GM18907 (cell line): ENCODE data around the gene DAPK1.

Source experiments
- ATAC-seq: cut with Tn5 transposase; IDR thresholded peaks from one replicate; pipeline ENCODE4 v1.9.1; 2021; ENCODE audit warnings: mild to moderate bottlenecking, moderate library complexity; ENCODE audit not compliant: unreplicated experiment

The DAPK1 gene

GRCh38 chr9:87609002-87609401 lies 111.3 kb downstream of the DAPK1 start:
- no peak for ATAC-seq

DNA sequence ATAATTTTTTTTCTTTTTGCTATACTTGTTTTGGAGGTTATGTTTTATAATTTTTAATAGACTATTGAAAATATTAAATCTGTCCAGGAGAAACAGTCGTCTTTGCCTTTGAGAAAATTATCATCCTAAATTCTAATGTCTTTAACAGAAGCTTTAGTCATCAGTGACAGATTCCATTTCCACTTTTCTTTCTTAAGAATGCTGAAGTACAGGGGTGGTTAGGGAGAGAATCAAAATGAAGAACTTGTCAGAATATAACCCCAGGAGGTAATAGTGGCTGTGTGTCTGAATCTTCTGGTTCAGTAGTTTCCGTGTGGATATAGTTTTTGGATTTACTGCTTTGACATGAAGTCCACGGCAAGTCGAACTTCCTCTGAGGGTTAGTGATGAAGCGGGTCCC lies 111.8 kb downstream of the DAPK1 start:
- ATAC-seq: no peak

DNA sequence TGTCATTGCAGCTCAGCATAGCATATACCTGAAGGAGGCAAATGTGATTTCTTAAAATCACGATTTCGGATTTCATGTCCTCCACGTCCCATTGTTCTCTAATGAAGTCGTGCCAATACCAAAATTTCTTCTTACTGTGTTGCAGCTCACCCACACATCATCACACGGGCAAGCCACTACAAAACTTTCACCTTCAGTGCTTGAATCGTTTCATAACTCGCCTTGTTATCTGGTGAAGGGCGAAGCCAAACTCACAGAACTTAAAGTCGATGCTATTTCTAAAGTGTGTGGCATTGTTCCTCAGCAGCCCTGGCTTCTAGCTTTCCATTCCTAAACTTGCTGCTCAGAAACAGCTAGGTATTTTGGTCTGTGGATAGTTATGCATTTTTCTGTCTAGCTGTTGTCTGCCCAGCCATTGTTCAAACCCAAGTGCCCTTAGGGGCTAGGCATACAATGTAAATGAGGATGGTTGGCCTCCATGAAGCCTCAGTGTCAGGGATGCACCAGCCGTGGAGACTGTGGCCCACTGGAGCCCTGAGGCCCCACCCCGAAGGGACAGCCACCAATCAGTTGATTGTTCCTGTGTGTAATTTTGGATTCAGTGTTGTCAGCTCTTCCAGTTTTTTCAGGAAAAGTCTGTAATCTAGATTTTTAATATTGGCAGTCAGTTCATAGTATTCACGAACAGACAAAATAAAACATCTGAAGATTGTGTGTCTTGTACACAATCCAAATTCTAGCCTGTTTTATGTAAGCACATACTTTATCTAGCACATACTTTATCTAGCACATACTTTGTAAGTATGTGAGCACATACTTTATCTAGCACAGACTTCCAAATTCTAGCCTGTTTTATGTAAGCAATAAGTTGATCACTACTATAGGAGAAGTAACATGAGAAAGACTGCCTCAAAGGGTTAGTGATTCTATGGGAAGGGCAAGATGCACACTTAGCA lies 112.8 kb downstream of the DAPK1 start:
- no peak for ATAC-seq

- ATAC-seq: no peak
These were observed 114.1 kb downstream of the DAPK1 start for GRCh38 chr9:87611776-87612175.

DNA sequence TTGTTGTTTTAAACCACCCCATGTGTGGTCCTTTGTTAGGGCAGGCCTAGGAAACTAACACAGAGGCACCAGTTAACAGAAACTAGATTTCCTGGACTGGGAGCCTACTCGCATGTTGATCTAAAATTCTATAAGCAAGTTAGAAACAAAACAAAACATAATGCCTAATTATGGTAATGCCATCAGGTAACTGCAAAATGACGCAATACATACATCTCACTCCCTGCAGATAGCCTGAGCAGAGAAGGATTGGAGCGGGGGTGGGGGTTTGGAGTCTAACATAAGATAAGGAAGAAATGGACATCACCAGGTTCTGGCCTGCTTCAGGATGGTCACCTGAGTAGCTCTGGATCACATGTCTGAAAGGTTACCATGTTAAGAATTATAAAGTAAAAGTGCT lies 114.9 kb downstream of the DAPK1 start:
- ATAC-seq: no peak

DNA sequence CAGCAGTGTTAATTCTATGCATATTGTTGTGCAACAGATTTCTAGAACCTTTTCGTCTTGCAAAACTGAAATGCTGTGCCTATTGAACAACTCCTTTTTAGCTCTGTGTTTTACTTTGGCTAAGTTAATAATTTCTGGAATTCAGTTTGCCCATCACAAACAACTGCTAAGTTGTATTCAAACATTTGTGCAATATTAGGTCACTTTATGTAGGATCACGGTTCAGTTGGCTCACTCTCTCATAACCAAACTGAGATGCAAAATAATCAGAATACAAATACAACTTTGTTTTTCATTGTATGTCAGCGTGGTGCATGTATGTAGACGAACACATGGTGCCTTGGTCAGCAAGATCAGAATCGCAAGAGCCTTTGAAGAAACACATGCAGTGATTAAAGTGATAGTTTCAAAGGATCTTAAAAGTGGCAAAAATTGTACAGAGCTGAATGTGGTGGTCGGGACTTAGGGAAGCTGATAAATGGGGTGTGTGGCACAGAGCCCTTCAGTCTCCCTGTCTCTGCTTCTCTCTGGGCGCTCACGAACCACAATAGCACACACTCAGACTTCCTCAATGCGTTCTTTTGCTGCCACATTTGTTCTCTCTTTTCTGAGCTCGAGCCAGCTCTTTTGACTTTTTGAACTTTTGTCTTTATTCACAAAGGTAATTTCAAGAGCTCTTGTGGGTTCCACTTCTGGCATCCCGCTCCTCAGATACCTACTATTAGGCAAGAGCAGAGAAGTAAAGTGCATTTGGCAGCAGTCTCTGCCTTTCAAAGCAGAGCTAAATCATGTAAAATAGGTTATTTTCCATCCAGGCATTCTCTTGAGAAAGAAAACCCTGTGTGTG lies 115.8 kb downstream of the DAPK1 start:
- no peak for ATAC-seq

DNA sequence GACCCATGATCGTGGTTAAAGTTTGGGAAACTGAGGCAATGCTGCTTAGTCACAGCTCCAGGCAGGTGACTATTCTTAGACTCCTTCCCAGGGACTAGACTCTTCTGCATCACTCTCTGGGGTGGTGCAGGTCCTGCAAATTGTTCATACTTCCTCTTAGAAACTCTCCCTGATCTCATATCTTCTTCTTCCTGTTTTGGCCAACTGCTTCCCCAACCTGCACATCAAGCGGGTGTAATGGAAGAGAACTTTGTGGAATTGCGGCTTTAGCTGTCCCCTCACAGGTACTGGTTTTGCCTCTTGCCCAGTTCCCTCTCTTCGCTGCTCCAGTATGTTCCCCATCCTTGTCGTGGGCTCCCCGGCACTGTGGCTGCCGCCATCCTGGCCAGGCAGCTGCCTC lies 116.7 kb downstream of the DAPK1 start:
- ATAC-seq: no peak

DNA sequence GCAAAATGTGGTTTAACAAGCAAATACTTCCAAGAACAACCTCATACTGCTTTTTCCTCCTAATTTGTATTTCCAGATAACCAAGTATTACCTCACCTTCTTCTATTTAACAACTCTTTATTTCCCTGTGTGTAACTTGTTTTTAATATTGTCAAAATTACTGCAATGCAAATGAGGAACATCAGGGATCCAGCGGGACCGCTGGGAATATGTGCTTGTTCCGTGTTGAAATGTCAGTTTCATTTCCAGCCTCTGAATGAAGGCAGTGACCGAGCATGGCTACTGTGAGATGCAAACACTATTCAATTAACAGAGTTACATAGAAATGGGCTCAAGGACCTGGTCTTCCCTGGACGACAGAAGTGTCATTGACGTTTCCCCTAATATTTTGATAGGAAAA lies 117.5 kb downstream of the DAPK1 start:
- no peak for ATAC-seq

GRCh38 chr9:87615547-87616148 lies 118.0 kb downstream of the DAPK1 start:
- no peak for ATAC-seq

DNA sequence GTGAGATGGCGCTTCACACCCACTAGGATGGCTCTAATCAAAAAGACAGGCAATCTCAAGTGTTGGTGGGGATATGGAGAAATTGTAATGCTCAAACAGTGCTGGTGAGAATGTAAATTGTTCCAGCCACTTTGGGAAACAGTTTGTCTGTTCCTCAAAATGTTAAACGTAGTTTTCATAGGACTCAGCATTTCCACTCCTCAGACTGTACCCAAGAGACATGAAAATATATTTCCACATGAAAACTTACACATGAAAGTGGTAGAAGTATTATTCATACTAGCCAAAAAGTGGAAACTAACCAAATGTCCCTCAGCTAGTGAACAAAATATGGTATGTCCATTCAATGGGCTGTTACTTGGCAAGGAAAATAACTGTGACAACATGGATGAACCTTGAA lies 120.6 kb downstream of the DAPK1 start:
- ATAC-seq: no peak

GRCh38 chr9:87618931-87619330 lies 121.3 kb downstream of the DAPK1 start:
- ATAC-seq: no peak

DNA sequence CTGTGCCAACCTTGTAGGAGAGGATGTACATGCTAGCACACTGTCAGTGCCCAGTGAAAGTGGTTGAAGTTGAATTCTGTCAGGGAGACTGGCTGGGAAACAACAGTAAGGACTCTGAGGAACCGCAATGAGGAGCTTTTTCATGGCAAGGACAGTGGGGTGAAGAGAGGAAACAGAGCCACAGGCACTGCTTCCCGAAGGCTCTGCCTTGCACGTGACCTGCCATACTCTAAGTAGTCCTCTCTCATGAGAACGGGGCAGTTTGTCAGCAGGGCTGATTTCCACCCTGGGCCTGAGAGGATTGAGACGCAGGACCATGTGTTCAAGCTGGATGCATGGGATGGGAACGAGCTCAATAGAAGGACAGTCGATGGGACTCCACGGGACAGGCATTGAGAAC lies 121.7 kb downstream of the DAPK1 start:
- ATAC-seq: no peak

- ATAC-seq: no peak
These were observed 123.2 kb downstream of the DAPK1 start for GRCh38 chr9:87620731-87621322.

DNA sequence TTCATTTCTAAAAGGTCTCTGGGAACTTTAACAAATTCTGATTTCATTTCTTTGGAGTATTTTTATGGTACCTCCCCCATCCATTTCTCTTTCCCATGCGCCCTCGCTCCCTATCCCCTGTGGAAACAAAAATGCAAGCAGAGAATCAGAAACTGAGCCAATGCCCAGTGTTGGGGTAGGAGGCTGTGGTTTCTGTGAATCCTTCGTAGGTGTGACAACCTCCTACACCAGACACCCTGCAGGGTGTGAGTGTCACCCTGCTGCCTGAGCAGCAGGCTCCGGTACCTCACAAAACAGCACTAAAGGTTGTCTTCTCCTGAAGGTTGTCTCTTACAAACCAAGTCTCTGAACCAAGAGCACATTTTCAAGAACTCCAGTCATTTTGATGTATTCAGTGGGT lies 124.4 kb downstream of the DAPK1 start:
- no peak for ATAC-seq

GRCh38 chr9:87622923-87623322 lies 125.3 kb downstream of the DAPK1 start:
- ATAC-seq: no peak

DNA sequence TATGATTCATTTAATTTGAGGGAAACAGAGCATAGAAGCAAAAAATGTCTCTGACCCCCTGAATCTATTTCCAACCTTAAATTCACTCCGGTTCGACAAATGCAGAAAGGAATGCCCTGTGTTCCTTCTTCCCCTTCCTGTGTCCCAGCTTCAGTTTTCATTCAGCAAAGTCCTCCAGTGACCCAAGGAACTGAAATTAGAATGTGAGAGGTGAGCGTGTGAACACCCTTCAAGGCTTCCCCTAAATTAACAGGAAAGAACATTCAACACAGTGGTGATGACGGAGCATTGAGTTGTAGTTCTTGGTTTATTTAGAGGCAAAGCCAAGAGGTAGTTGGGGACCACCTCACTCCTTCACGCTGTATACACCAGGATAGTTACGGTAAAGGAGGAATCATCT lies 130.7 kb downstream of the DAPK1 start:
- no peak for ATAC-seq

DNA sequence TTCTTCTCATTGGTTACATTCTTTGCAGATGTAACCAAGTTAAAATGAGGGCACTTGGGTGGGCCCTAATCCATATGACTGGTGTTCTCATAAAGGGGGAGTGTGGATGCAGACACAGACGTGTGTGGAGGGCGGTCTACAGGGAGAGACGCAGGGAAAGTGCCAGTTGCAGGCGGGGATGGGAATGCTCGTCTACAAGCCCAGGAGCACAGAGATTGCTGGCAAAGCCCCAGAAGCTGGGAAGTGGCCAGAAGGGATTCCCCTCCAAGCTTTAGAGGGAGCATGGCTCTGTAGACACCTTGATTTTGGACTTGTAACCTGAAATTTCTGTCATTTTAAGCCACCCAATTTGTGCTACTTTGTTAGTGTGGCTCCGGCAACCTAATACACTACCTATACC lies 131.4 kb downstream of the DAPK1 start:
- no peak for ATAC-seq

- no peak for ATAC-seq
These were observed 132.6 kb downstream of the DAPK1 start for GRCh38 chr9:87630266-87630665.

GRCh38 chr9:87630846-87631245 lies 133.2 kb downstream of the DAPK1 start:
- no peak for ATAC-seq

- ATAC-seq: no peak
These were observed 138.2 kb downstream of the DAPK1 start for GRCh38 chr9:87635656-87636501.
